ENCODE results near the gene GPC3. TPM values are rescaled to one million over a fixed set of nuclear protein-coding genes. Genes with fewer than 3 reads are reported as not detected.
"Not testable (repeated sequence)": the region's sequence is repeated elsewhere in the genome, so short reads cannot be mapped to it uniquely, and the experiment has no call there.

The GPC3 gene
- total RNA-seq, 4 donors from 2014 or later, result 1.2 to 13.3 (median 8.0) TPM

DNA sequence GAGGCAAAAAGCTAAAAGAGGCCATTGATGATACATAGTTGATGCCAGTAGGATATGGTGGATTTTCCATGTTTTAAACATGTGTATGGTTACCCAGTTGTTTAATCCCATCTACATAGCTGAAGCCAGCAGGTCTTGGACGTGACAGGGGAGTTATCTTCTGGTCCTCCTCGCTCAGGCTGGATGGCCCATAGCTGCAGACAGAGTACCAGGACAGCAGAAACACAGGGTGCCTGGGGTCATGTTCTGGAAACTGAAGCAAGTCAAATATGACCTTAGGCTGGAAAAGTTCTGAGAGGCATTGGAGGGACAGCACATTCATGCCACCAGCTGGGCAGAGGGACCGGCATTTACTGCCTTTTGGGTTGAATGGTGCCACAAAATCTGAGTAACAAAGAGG is 452.1 kb downstream of the GPC3 start:
- H3K4me1 ChIP-seq, result no peaks in the 10 kb centered on the region
- DNase-seq (ENCODE audit: extremely low spot score), result no peak
- no peaks in the 10 kb centered on the region for H3K36me3 ChIP-seq
- 66% methylated on average over 3 of the region's 3 CpGs for WGBS
- intact Hi-C loops (cut with DNase I), result no loop called here
- no peaks in the 10 kb centered on the region for H3K27me3 ChIP-seq
- no peak overlapping the region for H3K4me3 ChIP-seq
- no peak overlapping the region for H3K27ac ChIP-seq (replicated peaks in 1 of 4)
- H3K9me3 ChIP-seq, result no peaks in the 10 kb centered on the region
- TF ChIP-seq, protein P1, sequence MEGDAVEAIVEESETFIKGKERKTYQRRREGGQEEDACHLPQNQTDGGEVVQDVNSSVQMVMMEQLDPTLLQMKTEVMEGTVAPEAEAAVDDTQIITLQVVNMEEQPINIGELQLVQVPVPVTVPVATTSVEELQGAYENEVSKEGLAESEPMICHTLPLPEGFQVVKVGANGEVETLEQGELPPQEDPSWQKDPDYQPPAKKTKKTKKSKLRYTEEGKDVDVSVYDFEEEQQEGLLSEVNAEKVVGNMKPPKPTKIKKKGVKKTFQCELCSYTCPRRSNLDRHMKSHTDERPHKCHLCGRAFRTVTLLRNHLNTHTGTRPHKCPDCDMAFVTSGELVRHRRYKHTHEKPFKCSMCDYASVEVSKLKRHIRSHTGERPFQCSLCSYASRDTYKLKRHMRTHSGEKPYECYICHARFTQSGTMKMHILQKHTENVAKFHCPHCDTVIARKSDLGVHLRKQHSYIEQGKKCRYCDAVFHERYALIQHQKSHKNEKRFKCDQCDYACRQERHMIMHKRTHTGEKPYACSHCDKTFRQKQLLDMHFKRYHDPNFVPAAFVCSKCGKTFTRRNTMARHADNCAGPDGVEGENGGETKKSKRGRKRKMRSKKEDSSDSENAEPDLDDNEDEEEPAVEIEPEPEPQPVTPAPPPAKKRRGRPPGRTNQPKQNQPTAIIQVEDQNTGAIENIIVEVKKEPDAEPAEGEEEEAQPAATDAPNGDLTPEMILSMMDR (IDR thresholded peaks at IDR 0.05), result no peak
- TF ChIP-seq EP300 (IDR thresholded peaks at IDR 0.05) (no peak), POLR2A (IDR thresholded peaks at IDR 0.05; ENCODE audit: low read depth) (no peak), POLR2AphosphoS5 (IDR thresholded peaks at IDR 0.05) (no peak)

DNA sequence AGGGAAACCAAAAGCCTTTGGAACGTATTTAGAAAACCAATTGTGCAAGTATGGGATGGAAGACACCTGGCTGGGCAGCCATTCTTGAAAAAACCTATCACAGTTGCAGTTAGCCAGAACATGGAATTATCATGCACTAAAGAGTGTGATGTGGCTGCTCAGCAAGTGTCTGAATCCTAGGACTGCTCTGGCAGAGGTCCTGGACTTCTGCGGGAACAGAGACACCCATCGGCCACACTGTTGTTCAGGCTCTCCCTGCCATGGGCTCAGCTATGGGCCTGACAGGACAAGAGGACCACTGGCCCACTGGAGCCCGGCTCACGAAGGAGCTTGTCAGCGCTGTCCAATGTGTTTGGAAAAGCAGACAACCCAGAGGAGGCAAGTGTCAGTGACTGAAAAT is 454.4 kb downstream of the GPC3 start:
- no peak for DNase-seq (ENCODE audit: extremely low spot score)
- Histone ChIP-seq H3K4me1 (no peaks in the 10 kb centered on the region), H3K4me3 (no peak overlapping the region), H3K27me3 (no peaks in the 10 kb centered on the region), H3K9me3 (no peaks in the 10 kb centered on the region), H3K36me3 (no peaks in the 10 kb centered on the region), H3K27ac (replicated peaks in 1 of 4) (no peak overlapping the region)
- WGBS, result 80% methylated on average over 6 of the region's 6 CpGs
- TF ChIP-seq, protein P1 (IDR thresholded peaks at IDR 0.05), result no peak
- TF ChIP-seq POLR2AphosphoS5 (IDR thresholded peaks at IDR 0.05) (peak in 1 of 2 donors; percentile 30), EP300 (IDR thresholded peaks at IDR 0.05) (no peak), POLR2A (IDR thresholded peaks at IDR 0.05; ENCODE audit: low read depth) (no peak)
- intact Hi-C loops (cut with DNase I), result no loop called here

DNA sequence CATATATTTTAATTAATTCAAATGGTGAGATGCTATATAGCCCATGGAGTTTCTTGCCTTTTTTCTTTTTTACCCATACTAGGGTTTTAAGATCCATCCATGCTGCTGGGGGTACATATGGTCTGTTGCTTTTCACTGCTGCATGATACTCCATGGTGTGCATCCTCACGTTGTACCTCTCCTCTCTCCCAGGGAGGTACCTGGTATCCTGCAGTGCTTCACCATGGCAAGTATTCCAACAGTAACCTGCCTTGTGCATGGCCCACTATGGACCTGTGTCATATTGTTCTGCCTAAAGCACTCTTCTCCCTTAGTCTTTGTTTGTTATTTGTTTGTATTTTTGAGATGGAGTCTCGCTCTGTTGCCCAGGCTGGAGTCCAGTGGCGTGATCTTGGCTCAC is 455.8 kb downstream of the GPC3 start:
- no peaks in the 10 kb centered on the region for H3K27me3 ChIP-seq
- H3K9me3 ChIP-seq, result no peaks in the 10 kb centered on the region
- H3K4me1 ChIP-seq, result no peaks in the 10 kb centered on the region
- no peak overlapping the region for H3K27ac ChIP-seq (replicated peaks in 1 of 4)
- DNase-seq (ENCODE audit: extremely low spot score), result no peak
- 82% methylated on average over 3 of the region's 3 CpGs for WGBS
- H3K4me3 ChIP-seq, result no peak overlapping the region
- TF ChIP-seq POLR2A (IDR thresholded peaks at IDR 0.05; ENCODE audit: low read depth), result no peak
- no peak for TF ChIP-seq EP300 (IDR thresholded peaks at IDR 0.05)
- intact Hi-C loops (cut with DNase I), result no loop called here
- no peaks in the 10 kb centered on the region for H3K36me3 ChIP-seq

DNA sequence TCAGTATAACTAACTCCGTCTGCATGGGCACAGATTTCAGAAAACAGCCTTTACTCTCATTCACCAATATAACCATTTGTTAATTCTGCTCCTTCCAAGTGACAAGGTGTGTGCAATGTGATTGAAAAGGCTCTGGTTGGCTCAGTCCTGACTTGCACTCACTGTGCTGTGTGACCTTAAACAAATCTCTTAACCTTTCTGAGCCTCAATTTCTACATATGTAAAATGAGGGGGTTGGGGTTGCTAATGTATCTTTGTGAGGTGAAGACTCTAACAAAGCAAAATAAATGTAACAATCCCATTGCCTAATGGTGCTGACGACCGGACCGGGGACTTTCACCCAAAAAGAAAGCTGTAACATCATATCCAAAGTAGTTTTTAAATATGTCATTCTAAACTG is 457.6 kb downstream of the GPC3 start:
- no peak overlapping the region for H3K4me3 ChIP-seq
- no peak overlapping the region for H3K27ac ChIP-seq (replicated peaks in 1 of 4)
- H3K27me3 ChIP-seq, result no peaks in the 10 kb centered on the region
- TF ChIP-seq, protein P1 (IDR thresholded peaks at IDR 0.05), result no peak
- TF ChIP-seq EP300 (IDR thresholded peaks at IDR 0.05), result no peak
- TF ChIP-seq POLR2AphosphoS5 (IDR thresholded peaks at IDR 0.05), result no peak
- TF ChIP-seq POLR2A (IDR thresholded peaks at IDR 0.05; ENCODE audit: low read depth), result no peak
- no peaks in the 10 kb centered on the region for H3K36me3 ChIP-seq
- no peaks in the 10 kb centered on the region for H3K9me3 ChIP-seq
- intact Hi-C loops (cut with DNase I), result no loop called here
- H3K4me1 ChIP-seq, result peaks cover 0 to 5% (median 0%) of the 10 kb centered on the region in 4 donors
- 87% methylated on average over 4 of the region's 4 CpGs for WGBS
- no peak for DNase-seq (ENCODE audit: extremely low spot score)

DNA sequence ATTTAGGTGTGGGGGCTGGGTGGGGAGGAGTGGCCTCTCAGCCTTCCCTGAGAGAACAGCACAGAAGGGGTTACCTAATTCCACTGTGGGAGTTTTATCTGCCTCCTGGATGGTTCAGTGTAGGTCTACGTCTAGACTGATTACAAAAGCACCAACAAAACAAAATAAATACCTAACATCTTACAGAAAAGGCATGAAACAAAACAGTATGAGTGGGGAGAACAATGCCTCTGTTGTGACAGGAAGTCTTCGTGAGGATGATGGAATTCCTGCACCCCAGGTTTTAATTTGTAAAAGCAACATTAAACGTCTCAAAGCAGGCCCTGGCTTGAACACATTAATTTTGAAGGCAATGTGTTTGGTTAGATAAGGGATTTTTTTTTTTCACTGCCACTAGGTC is 458.0 kb downstream of the GPC3 start:
- intact Hi-C loops (cut with DNase I), result no loop called here
- Histone ChIP-seq H3K9me3 (no peaks in the 10 kb centered on the region), H3K4me3 (no peak overlapping the region), H3K36me3 (no peaks in the 10 kb centered on the region), H3K4me1 (peaks cover 0 to 5% (median 0%) of the 10 kb centered on the region in 4 donors), H3K27me3 (no peaks in the 10 kb centered on the region), H3K27ac (replicated peaks in 1 of 4) (no peak overlapping the region)
- TF ChIP-seq POLR2A (IDR thresholded peaks at IDR 0.05; ENCODE audit: low read depth), result no peak
- TF ChIP-seq, protein P1 (IDR thresholded peaks at IDR 0.05), result no peak
- no peak for TF ChIP-seq POLR2AphosphoS5 (IDR thresholded peaks at IDR 0.05)
- no peak for TF ChIP-seq EP300 (IDR thresholded peaks at IDR 0.05)
- 37% methylated on average over 3 of the region's 3 CpGs for WGBS
- no peak for DNase-seq (ENCODE audit: extremely low spot score)

DNA sequence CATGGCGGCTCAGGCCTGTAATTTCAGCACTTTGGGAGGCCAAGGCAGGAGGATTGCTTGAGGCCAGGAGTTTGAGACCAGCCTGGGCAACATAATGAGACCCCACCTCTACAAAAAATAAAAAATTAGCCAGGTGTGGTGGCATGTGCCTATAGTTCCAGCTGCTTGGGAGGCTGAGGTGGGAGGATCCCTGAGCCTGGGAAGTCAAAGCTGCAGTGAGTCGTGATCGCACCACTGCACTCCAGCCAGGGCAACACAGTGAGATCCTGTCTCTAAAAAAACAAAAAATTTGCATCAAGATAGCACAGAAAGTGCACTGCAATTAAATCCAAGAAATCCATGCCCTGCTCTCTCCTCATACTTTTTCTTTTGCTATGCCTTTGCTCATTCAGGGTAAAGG is 458.6 kb downstream of the GPC3 start:
- H3K4me3 ChIP-seq, result not testable (repeated sequence)

More for the DNA sequence above, 458.6 kb downstream of the GPC3 start:
- H3K36me3 ChIP-seq; H3K4me1 ChIP-seq; DNase-seq (ENCODE audit: extremely low spot score); intact Hi-C loops (cut with DNase I); H3K9me3 ChIP-seq; H3K27me3 ChIP-seq; H3K27ac ChIP-seq (replicated peaks in 1 of 4): not testable (repeated sequence)
- WGBS, result 97% methylated on average over 3 of the region's 3 CpGs

Data from esophagus muscularis mucosa (tissue), 4 donors.